Activated T-helper 1 cell treated with Interleukin-2 at 50 U/mL for 16 hours (primary cell): ENCODE data around the gene KLHL9.
"Not testable (repeated sequence)": the region's sequence is repeated elsewhere in the genome, so short reads cannot be mapped to it uniquely, and the experiment has no call there.

Experiments used
- DNase-seq: peaks from one replicate; pipeline ENCODE4 v3.0.0-alpha.2; 2020; ENCODE audit warnings: low read depth

Gene KLHL9, protein sequence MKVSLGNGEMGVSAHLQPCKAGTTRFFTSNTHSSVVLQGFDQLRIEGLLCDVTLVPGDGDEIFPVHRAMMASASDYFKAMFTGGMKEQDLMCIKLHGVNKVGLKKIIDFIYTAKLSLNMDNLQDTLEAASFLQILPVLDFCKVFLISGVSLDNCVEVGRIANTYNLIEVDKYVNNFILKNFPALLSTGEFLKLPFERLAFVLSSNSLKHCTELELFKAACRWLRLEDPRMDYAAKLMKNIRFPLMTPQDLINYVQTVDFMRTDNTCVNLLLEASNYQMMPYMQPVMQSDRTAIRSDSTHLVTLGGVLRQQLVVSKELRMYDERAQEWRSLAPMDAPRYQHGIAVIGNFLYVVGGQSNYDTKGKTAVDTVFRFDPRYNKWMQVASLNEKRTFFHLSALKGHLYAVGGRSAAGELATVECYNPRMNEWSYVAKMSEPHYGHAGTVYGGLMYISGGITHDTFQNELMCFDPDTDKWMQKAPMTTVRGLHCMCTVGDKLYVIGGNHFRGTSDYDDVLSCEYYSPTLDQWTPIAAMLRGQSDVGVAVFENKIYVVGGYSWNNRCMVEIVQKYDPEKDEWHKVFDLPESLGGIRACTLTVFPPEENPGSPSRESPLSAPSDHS

DNA sequence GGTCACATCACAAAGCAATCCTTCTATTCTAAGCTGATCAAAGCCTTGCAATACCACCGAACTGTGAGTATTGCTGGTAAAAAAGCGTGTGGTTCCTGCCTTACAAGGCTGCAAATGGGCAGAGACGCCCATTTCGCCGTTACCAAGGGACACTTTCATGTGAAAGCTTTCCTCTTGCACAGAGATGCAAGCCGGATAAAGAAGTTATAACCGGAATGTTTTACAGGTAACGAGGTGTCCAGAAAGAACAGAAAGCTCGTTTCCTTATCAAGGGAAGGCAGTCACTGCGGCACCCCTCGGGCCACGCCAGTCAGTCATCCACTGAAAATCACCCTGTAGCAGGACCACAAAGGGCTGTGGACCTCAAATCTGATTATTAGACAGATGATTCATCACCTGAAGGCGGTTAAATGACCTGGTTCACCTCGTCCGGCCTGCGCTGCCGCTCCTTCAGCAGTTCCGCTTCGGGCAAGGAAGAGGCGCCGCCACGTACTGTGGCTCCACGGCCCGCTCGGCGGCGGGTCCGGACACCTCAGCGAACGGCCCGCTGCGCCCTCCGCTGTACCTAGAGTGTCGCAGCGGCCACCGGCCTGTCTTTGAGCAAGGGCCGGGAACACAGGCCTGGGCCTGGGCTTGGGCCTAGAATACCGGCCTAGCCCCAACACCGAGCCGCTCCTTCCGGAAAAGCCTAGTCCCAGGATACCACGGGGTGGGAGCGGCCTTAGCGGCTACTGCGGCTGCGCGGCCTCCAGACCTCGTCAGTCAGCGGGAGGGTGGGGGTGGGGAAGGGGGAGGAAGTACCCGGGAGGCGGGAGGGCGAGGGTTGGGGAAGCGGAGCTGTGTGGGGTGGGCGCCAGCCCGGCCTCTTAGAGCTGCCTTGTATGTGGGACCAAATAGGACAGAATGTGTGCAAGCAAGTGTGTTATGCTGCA lies at the start of gene KLHL9:
TSS of gene KLHL9 (minus strand) at position 704 of the 932 bp plus-strand sequence. CDS start at position 159, 545 bp downstream.
- peak; percentile 78 for DNase-seq

- DNase-seq: no peak
These were observed 48.4 kb upstream of the KLHL9 start for GRCh38 chr9:21383627-21384026.

- DNase-seq: no peak
These were observed 46.5 kb upstream of the KLHL9 start for GRCh38 chr9:21381448-21382339.

- not testable (repeated sequence) for DNase-seq
These were observed 36.3 kb upstream of the KLHL9 start for GRCh38 chr9:21371467-21371866.

- DNase-seq: no peak
These were observed 32.8 kb upstream of the KLHL9 start, which contains the start of gene IFNA13 for GRCh38 chr9:21367957-21368356. IFNA13 (minus strand) TSS chr9:21368057; CDS start chr9:21368010, 47 bp downstream.

DNA sequence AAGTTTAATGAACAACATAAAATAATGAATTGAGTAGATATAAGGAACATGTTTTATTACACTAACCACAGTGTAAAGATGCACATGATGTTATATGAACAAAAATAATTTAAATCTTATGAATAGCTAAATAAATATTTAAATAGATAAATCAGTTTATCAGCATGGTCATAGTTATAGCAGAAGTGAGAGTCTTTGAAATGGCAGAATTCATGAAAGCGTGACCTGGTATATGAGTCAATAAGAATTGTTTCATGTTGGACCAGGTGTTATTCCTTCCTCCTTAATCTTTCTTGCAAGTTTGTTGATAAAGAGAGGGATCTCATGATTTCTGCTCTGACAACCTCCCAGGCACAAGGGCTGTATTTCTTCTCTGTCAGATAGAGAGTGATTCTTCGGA lies 32.0 kb upstream of the KLHL9 start:
- not testable (repeated sequence) for DNase-seq

DNA sequence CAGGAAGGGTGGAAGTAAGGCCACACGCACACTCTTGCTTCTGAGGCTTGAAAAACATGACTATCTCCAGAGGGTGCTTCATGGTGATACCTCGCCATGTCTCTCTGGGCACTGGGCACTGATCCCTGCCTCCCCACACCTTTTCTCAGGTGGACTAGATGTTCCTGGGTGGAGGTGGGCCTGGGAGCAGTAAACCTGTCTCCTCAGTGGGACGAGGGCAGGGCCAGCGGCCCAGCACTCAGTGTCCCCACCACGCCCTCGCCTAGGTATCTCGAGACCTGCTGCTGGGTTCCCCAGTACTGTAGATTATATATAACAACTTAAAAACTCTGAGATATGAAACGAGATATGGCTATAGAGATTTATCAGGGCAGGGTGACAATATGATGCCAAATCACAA lies 27.1 kb upstream of the KLHL9 start:
- DNase-seq: no peak

- DNase-seq: no peak
These were observed 22.6 kb upstream of the KLHL9 start for GRCh38 chr9:21357479-21358460.

DNA sequence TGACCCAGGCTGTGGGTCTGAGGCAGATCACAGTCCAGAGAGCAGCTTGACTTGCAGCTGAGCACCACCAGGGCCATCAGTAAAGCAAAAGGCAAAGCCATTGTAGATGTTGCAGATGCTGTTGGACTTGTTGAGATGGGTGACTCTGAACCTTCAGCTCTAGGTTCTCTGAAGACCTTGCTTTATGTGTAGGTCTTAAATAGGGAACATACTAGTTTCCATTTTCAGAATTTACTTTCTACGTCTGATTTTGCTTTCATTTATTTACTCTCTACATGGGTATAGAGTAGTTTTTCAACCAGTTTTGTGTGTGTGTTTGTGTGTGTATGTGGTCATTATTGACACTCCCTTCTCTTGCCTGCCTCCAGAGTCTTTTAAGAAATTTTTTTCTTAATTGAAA lies 15.6 kb upstream of the KLHL9 start, which contains the start of gene IFNA6:
TSS of gene IFNA6 (minus strand) at position 101 of the 400 bp plus-strand sequence. CDS start at position 101, 0 bp downstream.
- DNase-seq: no peak

DNA sequence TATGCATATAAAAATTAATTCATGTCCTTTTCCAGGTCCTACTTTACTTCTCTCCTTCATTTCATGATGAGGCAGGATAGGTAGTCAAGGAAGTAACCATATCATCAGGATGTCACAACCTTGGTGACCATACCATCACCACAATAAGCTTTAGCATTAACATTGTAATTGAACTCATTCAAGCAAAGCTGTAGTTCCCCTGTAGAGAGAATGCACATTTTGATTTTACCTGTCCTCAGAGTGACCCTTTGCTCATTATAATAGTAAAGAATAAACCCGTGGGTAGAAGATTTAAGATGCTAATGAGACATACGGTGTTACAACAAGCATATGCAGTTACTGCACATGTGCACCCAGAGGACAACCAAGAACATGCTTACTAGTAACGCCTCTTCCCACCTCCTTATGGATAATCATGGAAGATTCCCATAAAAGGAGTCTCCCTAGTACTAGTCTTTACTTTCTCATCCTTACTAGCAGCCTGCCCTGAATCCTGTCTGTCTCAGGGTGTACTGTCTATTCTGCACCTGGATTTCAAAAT lies 13.3 kb upstream of the KLHL9 start:
- DNase-seq: no peak

DNA sequence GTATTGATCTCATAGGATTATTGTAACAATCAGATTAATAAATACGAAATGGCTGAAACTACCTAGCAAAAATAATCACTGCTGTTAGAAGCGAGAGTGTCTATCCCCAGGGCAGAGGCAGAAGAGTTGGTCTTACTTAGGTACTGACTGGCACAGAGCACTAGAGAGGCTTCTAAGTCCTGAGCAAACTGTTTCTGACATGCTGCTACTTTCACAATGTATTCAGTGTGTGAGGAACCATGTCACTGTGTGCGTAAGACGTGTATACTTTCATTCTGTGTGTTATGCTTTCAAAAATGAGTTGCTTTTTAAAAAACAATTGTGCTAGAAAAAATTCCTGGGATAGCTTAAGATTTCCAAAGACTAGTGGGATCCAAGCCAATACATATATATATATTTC lies 5.5 kb upstream of the KLHL9 start:
- no peak for DNase-seq

DNA sequence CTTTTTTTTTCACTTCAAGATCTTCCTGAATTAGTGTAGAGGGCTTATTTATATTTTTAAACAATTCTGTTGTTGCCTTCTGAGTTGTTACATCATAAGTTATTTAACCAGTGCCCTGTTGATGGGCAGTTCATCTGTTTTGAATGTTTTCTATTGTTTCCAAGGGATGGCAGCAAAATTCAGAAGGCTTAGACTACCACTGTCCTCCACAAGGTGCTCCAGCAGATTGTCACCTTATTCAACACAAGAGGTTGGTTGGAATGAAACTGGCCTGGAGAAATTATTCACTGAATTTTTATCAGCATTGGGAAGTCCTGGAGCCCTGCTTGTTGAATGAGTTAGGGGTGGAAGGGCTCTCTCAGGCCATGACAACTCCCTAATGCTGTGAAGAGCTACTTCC lies 1.3 kb upstream of the KLHL9 start:
- DNase-seq: no peak

DNA sequence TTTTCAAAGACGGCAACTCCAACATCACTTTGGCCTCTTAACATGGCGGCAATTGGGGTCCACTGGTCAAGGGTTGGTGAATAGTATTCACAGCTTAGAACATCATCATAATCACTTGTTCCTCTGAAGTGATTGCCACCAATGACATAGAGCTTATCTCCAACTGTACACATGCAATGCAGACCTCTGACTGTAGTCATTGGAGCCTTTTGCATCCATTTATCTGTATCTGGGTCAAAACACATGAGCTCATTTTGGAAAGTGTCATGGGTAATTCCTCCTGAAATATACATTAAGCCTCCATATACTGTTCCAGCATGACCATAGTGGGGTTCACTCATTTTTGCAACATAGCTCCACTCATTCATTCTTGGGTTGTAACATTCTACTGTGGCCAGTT lies 2.0 kb downstream of the KLHL9 start:
- no peak for DNase-seq

DNA sequence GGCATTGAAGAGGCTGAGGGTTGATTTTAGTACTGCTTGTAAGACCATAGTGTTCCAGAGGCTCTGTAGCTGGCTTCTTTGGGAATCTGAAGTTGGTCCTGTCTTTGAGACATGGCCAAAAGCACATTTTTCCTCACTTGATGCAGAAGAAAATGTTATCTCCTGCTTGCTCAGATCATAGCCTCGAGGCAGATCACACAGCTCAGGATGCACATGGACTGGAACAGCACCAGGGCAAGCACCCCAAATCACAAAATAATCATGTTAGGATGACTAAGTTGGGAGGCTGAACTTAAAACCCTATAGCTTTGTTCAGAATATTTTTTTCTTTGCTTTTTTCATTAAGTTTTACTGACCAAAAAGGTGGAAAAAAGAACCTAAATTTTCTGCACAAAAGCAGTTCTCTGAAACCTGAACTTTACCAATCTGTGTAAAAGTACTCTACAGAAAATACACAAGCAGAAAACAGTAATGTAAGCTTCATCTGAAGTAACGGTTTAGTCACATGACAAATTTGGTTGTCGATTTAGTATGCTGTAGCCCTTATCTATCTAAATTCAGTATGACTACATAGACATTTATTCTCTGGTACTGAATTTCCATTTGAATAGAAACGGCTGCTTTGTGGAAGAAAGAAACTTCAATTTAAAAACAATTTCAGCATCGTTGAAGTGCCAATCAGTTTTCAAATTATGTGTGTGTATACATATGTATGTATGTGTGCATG lies 3.4 kb downstream of the KLHL9 start:
- no peak for DNase-seq

- DNase-seq: no peak
These were observed 8.6 kb downstream of the KLHL9 start for GRCh38 chr9:21326526-21327139.

DNA sequence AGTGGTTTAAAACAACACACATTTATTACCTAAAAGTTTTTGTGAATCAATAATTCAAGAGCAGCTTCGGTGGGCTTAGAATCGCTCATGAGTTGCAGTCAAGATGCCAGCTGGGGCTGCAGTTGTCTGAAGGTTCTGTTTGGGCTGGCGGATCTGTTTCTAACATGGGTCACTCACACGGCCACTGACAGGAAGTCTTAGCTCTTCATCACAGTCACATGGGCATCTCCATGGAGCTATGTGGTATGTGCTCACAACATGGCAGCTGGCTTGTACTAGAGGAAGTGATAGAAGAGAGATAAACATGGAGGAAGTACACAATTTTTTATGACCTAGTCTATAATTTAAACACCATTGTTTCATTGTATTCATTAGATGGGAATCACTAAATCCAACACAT lies 11.2 kb downstream of the KLHL9 start:
- no peak for DNase-seq

GRCh38 chr9:21322911-21323461 lies 12.2 kb downstream of the KLHL9 start:
- DNase-seq: no peak

DNA sequence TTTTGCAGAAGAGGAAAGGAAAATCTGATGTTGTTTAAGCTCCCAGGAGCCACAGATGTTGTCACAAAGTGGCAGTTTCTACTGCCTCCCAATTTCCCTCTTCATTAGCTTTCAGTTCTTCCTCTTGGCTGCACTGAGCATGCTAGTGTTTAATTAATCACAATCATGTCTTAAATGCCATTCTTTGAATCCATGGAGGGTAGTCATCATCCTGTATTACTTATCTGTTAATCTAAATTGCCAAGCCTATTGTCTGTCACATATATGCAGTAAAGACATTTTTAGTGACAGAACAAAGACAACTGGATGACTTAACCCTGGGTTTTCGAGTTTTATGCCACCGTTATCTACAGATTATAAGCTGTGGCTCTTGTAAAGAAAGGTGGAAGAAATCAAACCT lies 14.7 kb downstream of the KLHL9 start:
- no peak for DNase-seq
